ENCODE measurements around the gene USP6NL. TPM values are rescaled to one million over a fixed set of nuclear protein-coding genes. Genes with fewer than 3 reads are reported as not detected.
"Not testable (repeated sequence)": the region's sequence is repeated elsewhere in the genome, so short reads cannot be mapped to it uniquely, and the experiment has no call there.

The USP6NL gene
- total RNA-seq, 1 experiment from 2014 or later: 15.2 TPM

DNA sequence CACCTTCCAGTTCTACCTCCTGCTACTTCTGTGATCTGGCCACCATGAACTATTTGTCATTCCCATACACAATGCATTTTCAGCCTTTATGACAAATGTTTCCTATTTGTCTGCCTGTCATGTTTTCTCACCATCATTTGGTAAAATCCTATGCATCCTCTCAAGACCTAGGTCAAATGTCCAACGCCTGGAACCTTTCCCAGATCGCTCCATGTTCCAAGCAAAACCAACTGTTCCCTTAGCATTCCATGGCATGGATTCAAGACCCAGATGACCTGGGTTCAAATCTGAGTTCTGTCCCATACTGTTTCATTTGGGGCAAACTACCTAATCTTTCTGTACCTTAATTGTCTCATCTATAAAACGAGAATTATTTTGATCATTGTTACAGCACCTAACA lies 98.9 kb downstream of the USP6NL start:
- H3K9me3 ChIP-seq (replicated peaks): no peaks in the 10 kb centered on the region
- no peak overlapping the region for H3K27ac ChIP-seq
- no peaks in the 10 kb centered on the region for H3K4me1 ChIP-seq
- H3K4me3 ChIP-seq: no peak overlapping the region
- DNase-seq: no peak
- no peaks in the 10 kb centered on the region for H3K36me3 ChIP-seq
- no peaks in the 10 kb centered on the region for H3K27me3 ChIP-seq

DNA sequence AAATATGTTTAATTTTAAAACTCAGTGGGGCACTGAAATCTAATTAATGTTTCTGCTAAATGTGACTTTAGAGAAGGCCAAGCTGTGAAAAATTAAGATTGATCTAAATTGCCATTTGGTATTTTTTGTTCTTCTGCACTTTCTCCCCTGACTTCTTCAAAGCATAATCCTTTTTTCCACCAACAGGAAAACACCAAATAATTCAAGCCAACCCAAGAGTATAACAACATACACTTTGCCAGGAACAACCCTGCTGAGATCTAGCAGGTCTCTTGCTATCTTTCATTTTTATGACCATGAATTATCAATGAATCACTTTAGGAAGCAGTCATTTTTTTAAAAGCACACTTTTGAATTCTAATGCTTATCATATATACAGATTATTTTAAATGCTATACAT lies 100.1 kb downstream of the USP6NL start:
- no peak overlapping the region for H3K27ac ChIP-seq
- DNase-seq: no peak
- no peaks in the 10 kb centered on the region for H3K9me3 ChIP-seq (replicated peaks)
- no peaks in the 10 kb centered on the region for H3K27me3 ChIP-seq
- no peaks in the 10 kb centered on the region for H3K4me1 ChIP-seq
- no peak overlapping the region for H3K4me3 ChIP-seq
- no peaks in the 10 kb centered on the region for H3K36me3 ChIP-seq

DNA sequence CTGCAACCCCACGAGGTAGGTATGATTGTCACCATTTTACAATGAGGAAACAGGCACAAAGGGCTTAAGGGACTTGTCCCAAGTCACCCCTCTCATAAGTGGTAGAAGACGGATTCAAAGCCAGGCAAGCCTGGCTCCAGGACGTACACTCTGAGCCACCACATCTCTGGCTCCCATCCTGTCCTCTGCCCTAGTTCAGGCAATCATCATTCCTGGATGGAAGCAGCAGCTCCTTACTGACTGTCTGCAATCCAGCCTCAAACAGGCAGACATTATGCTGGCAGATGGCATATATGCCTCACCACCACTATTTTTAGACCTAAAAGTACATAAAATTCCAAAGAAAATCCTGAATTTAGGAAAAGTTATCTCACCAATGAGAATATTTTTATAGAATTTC lies 100.7 kb downstream of the USP6NL start:
- Histone ChIP-seq H3K4me1 (no peaks in the 10 kb centered on the region), H3K4me3 (no peak overlapping the region), H3K9me3 (replicated peaks) (no peaks in the 10 kb centered on the region), H3K27ac (no peak overlapping the region), H3K27me3 (no peaks in the 10 kb centered on the region), H3K36me3 (no peaks in the 10 kb centered on the region)
- DNase-seq: no peak

DNA sequence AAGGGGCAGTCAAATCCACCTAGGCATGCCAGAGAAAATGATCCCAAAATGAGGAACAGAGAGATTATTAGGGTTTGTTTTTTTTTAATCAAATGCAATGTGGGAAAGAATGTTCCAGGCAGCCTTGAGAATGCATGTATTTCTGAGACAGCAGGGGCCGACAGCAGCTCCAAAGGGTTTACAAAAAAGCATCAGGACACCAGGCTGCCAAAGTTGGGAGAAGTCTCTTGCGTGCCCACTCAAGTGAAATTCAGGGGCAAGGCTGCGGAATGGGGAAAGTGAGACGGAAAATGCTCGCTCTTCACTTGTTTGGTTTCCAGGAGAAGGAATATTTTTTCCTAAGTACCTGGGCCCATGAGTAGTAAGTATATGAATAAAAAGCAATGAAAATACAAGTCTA lies 101.2 kb downstream of the USP6NL start:
- Histone ChIP-seq H3K4me3 (no peak overlapping the region), H3K9me3 (replicated peaks) (no peaks in the 10 kb centered on the region), H3K27me3 (no peaks in the 10 kb centered on the region), H3K27ac (no peak overlapping the region), H3K36me3 (no peaks in the 10 kb centered on the region), H3K4me1 (no peaks in the 10 kb centered on the region)
- no peak for DNase-seq

DNA sequence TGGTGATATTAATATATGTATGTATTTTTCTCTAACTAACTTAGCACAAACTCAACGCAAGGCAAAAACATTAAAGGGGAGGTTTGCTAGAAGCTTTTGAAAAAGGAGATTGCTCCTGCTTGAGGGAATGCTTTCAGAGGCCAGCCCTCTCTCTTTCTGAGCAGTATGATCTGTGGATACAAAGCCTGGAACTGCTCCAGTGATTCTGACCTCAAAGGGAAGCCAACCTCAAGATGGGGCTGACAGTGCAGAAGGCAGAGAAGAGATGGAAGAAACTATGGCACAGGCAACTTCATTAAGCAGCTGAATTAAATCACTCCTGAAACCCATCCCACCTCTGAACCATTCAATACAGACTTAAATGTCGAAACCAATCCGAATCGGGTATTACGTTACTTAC lies 102.4 kb downstream of the USP6NL start:
- DNase-seq: no peak
- H3K27ac ChIP-seq: no peak overlapping the region
- H3K4me1 ChIP-seq: no peaks in the 10 kb centered on the region
- H3K4me3 ChIP-seq: no peak overlapping the region
- no peaks in the 10 kb centered on the region for H3K36me3 ChIP-seq
- H3K27me3 ChIP-seq: no peaks in the 10 kb centered on the region
- no peaks in the 10 kb centered on the region for H3K9me3 ChIP-seq (replicated peaks)

DNA sequence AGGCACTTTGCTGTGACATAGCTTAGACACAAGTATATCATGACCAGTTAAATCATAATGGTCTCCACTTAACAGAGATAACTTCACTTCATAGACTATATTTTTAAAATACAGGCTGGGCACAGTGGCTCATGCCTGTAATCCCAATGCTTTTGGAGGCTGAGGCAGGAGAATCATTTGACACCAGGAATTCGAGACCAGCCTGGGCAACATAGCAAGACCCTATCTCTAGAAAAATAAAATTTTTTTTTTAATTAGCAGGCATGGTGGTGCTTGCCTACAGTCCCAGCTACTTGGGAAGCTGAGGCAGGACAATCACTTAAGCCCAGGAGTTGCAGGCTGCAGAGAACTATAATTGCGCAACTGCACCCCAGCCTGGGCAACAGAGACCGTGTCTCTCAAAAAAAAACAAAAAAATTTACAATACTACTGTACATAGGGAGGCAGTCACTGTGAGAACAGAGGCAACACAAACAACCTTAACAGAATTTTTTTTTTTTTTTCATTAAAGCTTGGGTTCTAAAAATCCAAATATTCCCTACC lies 105.1 kb downstream of the USP6NL start:
- no peaks in the 10 kb centered on the region for H3K4me1 ChIP-seq
- no peak for DNase-seq
- H3K9me3 ChIP-seq (replicated peaks): no peaks in the 10 kb centered on the region
- H3K36me3 ChIP-seq: no peaks in the 10 kb centered on the region
- H3K4me3 ChIP-seq: no peak overlapping the region
- H3K27me3 ChIP-seq: no peaks in the 10 kb centered on the region
- H3K27ac ChIP-seq: no peak overlapping the region

DNA sequence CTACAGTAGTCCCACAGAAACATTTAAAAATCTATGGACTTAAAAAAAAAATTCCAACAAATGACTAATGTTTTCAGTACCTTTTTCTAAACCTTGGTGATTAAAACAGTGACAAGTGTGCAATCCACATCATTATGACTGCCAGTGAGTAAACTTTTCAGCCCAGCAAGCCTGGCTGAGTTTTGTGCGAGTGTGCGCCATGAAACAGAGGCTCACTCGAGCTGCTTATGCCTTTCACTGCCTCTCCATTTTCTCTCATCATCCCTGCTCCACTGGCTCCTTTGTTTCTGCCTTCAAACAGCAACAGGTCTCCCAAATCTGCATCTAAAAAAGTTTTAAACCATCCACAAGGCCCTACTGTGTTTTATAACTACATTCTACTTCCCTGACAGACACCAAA lies 105.8 kb downstream of the USP6NL start:
- no peaks in the 10 kb centered on the region for H3K4me1 ChIP-seq
- H3K27me3 ChIP-seq: no peaks in the 10 kb centered on the region
- no peak overlapping the region for H3K4me3 ChIP-seq
- no peaks in the 10 kb centered on the region for H3K9me3 ChIP-seq (replicated peaks)
- no peaks in the 10 kb centered on the region for H3K36me3 ChIP-seq
- DNase-seq: no peak
- no peak overlapping the region for H3K27ac ChIP-seq

DNA sequence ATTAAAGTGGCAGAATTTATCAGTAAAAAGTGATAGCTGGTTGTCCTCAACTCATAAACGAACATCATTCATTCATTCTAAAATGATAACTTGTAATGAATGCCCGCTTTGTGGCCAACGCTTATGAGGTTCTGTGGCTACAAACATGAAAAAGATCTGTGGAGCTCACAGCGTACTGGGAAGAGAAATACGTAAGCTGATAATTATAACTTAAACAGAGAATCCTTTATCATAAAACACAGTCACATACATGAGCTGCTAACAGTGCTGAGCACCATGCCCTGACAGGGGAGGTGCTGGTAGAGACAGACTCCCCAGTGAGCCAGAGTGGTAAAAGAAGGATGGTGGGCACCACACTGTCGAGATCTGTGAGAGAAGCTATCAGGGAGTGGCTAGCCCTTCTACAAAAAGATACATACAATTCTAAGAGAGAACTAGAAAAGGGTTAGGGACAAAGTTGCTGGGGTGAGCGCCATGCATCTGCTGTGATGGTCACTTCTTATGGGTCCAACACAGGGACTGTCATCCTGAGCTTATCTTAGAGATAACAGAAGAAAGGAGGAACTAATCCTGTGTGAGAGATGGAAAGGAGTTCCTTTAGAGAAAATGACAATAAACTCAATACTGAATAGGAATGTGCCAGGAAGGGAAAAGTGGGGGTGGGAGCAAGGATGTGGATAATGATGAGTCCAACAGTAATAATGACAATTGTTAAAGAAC lies 106.7 kb downstream of the USP6NL start:
- Histone ChIP-seq H3K36me3 (no peaks in the 10 kb centered on the region), H3K27me3 (no peaks in the 10 kb centered on the region), H3K27ac (no peak overlapping the region), H3K9me3 (replicated peaks) (no peaks in the 10 kb centered on the region), H3K4me1 (no peaks in the 10 kb centered on the region), H3K4me3 (no peak overlapping the region)
- no peak for DNase-seq

DNA sequence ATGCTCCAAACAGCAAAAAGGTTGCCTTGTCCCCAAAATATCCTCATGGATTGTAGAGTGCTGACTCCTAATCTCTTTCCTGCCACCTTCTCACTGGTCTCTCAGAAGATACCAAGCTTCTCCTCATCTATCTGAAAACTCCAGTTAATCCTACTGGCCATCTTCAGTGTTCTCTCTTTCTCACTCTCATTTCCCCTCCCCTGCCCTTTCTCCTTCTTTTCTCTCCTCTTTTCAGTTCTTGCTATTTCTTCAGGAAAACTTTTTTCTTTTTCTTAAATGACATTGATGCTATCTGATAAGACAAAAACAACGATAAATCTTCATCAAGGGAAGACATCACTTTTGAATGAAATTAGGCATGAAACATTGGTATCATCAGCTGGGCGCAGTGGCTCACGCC lies 109.8 kb downstream of the USP6NL start:
- Histone ChIP-seq H3K27me3 (no peaks in the 10 kb centered on the region), H3K27ac (no peak overlapping the region), H3K4me1 (no peaks in the 10 kb centered on the region), H3K4me3 (no peak overlapping the region), H3K36me3 (no peaks in the 10 kb centered on the region), H3K9me3 (replicated peaks) (no peaks in the 10 kb centered on the region)
- DNase-seq: no peak

DNA sequence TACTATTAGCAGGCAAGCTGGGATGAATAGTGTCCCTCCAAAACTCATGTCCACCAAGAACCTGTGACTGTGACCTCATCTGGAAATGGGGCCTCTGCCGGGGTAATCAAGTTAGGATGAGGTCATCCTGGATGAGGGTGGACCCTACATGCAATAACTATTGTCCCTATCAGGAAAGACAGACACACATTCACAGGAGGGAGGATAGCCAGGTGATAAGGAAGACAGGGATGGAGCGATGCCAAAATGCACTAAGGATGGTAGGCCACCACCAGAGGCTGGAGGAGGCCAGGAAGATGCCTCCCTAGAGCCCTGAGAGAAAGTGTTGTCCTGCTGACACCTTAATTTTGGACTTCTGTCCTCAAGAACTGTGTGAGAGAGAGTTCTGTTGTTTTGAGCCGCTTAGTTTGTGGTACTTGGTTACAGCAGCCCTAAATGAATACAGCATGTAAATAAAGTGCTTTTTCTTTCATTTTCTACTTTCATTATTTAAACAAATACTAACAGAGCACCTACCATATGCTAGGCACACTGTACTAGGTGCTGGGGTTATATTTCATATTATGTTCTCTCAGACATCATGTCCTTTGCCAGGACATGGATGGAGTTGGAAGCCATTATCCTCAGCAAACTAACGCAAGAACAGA lies 111.9 kb downstream of the USP6NL start:
- H3K4me1 ChIP-seq: no peaks in the 10 kb centered on the region
- H3K9me3 ChIP-seq (replicated peaks): no peaks in the 10 kb centered on the region
- no peaks in the 10 kb centered on the region for H3K36me3 ChIP-seq
- no peak for DNase-seq
- no peak overlapping the region for H3K27ac ChIP-seq
- no peaks in the 10 kb centered on the region for H3K27me3 ChIP-seq
- no peak overlapping the region for H3K4me3 ChIP-seq

DNA sequence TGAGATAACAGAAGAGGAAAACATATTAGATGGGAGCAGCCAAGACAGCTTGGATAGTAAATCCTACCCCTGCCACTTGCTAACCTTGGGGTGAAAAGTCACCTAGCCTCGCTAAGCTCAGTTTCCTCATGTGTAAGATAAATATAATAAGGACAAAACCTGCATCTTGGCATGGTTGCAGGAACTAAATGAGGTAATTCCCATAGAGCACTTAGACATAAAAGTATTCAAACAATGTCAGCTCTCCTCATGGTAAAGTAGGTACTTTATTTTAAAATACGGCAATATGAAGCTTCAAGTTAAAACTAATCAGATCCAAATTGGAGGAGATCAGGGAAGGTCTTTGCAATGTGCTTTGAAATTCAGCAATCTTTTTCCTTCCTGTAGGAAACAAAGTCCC lies 113.1 kb downstream of the USP6NL start:
- Histone ChIP-seq H3K4me3 (no peak overlapping the region), H3K9me3 (replicated peaks) (no peaks in the 10 kb centered on the region), H3K4me1 (no peaks in the 10 kb centered on the region), H3K27me3 (no peaks in the 10 kb centered on the region), H3K36me3 (no peaks in the 10 kb centered on the region), H3K27ac (no peak overlapping the region)
- no peak for DNase-seq

DNA sequence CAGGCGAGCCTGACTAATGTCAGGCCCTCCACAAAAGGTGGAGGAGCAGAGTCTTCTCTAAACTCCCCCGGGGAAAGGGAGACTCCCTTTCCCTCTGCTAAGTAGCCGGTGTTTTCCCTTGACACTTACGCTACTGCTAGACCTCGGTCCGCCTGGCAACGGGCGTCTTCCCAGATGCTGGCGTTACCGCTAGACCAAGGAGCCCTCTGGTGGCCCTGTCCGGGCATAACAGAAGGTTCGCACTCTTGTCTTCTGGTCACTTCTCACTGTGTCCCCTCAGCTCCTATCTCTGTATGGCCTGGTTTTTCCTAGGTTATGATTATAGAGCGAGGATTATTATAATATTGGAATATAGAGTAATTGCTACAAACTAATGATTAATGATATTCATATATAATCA lies 116.5 kb downstream of the USP6NL start:
- H3K4me1 ChIP-seq; H3K27me3 ChIP-seq; H3K9me3 ChIP-seq (replicated peaks); H3K27ac ChIP-seq; H3K36me3 ChIP-seq; H3K4me3 ChIP-seq: not testable (repeated sequence)
- DNase-seq: peak in 1 of 2 experiments; percentile 11

DNA sequence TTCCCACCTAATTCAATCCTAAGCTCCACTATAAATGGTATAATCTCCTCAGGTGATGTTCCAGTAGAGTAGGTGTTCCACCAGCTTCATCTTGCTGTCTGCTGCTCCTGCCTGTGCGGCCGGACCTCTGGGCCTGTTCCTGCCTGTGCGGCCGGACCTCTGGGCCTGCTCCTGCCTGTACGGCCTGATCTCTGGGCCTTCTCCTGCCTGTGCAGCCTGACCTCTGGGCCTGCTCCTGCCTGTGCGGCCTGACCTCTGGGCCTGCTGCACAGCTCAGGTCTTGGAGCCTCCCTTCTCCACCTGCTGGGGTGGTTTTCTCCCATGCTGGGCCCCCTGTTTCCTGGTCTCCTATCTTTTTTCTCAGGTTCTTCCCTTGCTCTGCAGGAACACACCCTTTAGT lies 117.8 kb downstream of the USP6NL start:
- no peak for DNase-seq
- H3K9me3 ChIP-seq (replicated peaks): no peaks in the 10 kb centered on the region
- H3K36me3 ChIP-seq: no peaks in the 10 kb centered on the region; the same call in 1 of the 2 replicates
- H3K4me1 ChIP-seq: no peaks in the 10 kb centered on the region
- no peak overlapping the region for H3K27ac ChIP-seq
- H3K27me3 ChIP-seq: no peaks in the 10 kb centered on the region
- H3K4me3 ChIP-seq: no peak overlapping the region

DNA sequence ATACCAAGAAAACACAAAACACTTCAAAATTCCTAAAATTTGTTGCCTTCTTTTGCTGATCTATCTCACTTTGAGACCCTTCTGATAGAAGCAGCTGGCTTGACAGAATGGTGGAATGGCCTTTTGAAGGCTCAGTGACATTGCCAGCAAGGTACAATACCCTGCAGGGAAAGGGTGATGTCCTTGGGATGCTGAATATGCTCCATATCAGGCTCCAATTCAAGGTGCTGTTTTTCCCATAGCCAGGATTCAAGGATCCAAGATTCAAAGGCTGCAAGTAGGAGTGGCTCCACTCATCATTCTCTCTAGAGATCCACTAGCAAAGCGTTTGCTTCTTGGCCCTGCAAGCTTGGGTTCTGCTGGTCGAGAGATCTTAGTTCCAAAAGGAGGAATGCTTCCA lies 120.4 kb downstream of the USP6NL start:
- H3K4me1 ChIP-seq: no peaks in the 10 kb centered on the region
- H3K27me3 ChIP-seq: no peaks in the 10 kb centered on the region
- no peak overlapping the region for H3K4me3 ChIP-seq
- H3K36me3 ChIP-seq: no peaks in the 10 kb centered on the region; the same call in 1 of the 2 replicates
- no peak for DNase-seq
- H3K27ac ChIP-seq: no peak overlapping the region
- H3K9me3 ChIP-seq (replicated peaks): no peaks in the 10 kb centered on the region

DNA sequence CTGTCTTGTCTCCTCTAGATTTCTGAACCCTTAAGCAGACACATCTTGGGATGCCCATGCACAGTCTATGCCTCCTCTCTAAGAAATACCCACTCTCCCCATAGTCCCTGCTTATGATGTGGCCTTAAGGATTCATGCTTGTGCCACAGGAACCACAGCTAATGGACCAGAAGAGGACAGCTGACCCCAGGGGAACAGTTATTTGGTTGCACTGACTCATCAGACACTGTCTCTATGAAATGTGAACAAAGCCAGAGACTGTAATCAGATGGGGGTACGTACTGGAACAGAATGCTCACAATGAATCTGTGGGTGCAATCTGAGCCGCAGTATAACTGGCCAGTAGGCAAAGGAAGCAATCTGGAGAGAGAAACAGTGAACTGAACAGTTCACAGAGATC lies 121.9 kb downstream of the USP6NL start:
- no peaks in the 10 kb centered on the region for H3K4me1 ChIP-seq
- H3K4me3 ChIP-seq: no peak overlapping the region
- peak in 1 of 2 experiments; percentile 29 for DNase-seq
- H3K27ac ChIP-seq: no peak overlapping the region
- H3K27me3 ChIP-seq: no peaks in the 10 kb centered on the region
- no peaks in the 10 kb centered on the region for H3K9me3 ChIP-seq (replicated peaks)
- peaks cover 3% of the 10 kb centered on the region for H3K36me3 ChIP-seq

DNA sequence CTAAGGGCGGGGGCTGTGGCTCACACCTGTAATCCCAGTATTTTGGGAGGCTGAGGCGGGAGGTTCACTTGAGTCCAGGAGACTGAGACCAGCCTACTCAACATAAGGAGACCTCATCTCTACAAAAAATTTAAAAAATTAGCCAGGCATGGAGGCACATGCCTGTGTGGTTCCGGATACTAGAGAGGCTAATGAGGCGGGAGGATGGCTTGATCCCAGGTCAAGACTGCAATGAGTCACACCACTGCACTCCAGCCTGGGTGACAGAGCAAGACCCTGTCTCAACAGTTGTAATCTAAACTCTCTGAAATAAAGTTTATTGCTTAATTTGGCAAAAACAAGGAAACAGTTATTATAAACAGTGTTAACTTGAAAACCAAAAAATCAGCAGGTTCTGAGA lies 123.3 kb downstream of the USP6NL start:
- Histone ChIP-seq H3K27ac (no peak overlapping the region), H3K36me3 (peaks cover 7% of the 10 kb centered on the region)
- DNase-seq: peak in 1 of 2 experiments; percentile 9

More for the DNA sequence above, 123.3 kb downstream of the USP6NL start:
- Histone ChIP-seq H3K9me3 (replicated peaks) (no peaks in the 10 kb centered on the region), H3K4me1 (no peaks in the 10 kb centered on the region), H3K27me3 (no peaks in the 10 kb centered on the region), H3K4me3 (no peak overlapping the region)

Measured in SJCRH30 (cell line).